Measurements from ENCODE around the gene GALNT7. TPM values are rescaled to one million over a fixed set of nuclear protein-coding genes. Genes with fewer than 3 reads are reported as not detected.

GALNT7 gene
- 20.0 to 30.3 TPM (median 23.8 TPM) in 5 replicates for total RNA-seq (2022; extraction: Qiagen RNA extraction)

DNA sequence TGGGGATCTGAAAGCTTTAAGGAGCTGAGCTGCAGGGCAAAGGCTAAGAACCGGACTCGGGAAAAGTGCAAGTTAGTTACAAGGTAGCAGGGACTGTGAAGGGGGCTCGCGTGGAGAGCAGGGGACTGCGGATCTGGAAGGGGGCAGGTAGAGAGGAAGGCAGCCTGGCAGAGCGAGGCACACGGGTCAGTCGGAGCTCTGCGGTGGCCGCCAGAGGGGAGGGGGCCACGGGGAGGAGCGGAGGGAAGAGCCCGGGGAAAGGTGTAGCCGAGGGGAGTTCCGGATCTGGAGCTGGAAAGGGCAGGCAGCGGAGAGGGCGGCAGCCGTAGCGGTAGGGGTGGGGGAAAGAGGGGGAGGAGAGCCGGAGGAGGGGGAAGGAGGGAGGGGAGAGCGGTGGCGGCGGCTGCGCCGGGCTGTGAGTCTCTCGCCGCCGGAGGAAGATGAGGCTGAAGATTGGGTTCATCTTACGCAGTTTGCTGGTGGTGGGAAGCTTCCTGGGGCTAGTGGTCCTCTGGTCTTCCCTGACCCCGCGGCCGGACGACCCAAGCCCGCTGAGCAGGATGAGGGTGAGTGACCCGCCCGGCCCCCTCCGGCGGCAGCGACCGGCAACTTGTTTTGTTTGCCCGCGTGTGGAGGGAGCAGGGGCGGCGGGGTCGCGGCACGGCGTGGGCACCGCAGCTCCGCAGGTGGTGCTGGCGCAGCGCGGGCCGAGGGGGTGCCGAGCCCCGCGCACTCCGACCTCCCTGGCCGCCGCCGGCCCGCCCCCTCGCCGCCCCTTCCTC lies at the start of gene GALNT7:
GALNT7 (plus strand) TSS at position 416 of the 782 bp plus-strand sequence; CDS start at position 441, 25 bp downstream.

DNA sequence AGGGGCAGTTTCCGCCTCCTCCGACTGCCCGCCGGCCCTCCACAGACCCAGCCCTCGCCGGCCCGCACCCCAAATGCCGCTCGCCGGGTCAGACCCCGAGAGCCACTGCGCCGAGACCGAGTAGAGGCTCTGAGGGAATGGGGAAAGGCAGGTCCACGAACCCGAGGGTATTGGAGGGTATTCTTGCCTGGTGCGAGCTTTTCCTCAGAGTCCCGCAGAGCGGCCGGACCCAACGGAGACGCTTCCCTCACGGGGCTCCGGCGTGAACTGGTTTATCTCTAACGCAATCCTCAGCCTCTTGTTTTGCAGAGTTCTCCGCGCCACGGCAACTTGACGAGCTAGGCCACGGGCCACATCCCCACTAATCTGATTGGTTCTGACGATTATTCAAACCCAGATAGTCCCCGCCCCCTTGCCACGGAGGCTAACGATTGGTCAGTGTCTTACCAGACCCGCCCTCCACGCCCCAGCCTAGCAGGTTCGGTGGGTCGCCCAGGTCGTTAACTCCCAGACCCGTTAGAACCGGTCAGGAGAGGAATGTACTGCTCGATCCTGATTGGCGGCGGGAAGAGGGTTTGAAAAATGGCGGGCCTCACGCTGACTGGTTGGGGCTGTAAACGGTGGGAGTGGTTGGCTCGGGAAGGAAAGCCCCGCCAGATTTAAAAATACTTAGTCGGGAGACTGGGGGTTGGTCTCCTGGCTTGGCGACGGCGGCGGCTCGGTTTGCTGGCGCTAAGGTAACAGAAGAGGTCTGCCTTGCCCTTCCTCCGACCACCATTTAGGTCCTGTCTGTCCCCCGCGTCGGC lies 165.7 kb downstream of the GALNT7 start, which contains the start of gene HMGB2:
HMGB2 (minus strand) TSS at position 274 of the 806 bp plus-strand sequence. CDS start 709 bp downstream, outside the sequence.

DNA sequence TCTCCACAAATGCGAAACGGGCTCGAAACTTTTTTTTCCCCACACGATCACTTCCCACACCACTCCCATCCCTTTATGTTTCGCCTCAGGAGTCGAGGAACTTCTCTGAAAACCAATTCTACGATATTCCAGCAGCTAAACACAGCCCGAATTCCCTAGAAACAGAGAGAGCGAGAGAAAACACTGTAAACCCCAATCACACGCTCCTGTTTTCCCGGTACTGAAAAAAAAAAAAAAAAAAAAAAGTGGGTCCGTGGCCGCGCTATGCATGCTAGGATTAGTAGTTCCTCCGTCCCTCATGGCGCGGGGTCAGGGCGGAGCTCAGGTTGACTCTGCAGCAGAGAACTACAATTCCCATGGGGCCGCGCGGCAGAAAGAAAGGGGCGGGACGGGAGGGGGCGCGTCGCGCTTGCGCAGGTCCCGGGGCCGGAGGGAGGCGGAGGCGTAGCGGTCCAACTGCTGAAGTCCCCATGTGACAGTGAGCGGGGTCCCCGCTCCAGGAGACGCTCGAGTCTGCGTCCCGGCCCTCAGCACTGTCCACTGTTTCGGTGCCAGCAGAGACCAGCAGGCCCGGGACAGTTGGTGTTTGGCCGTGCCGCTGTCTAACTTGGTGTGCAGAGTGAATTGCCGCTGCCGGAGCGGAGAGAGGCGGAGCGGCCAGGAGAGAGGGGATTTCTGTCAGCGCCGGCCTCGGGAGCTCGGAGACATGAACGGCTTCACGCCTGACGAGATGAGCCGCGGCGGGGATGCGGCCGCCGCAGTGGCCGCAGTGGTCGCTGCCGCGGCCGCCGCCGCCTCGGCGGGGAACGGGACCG lies 202.1 kb downstream of the GALNT7 start, which contains the start of gene SAP30:
SAP30 (plus strand) TSS at position 478 of the 815 bp plus-strand sequence; CDS start at position 707, 229 bp downstream.

Other genes starting within 250 kb of the GALNT7 start
- gene HMGB2, start 165.5 kb downstream of the GALNT7 start, total RNA-seq (2022; extraction: Qiagen RNA extraction), result 102 to 128 TPM (median 122 TPM) in 5 replicates
- 23.3 to 25.9 TPM (median 24.1 TPM) in 5 replicates for gene SAP30, start 202.1 kb downstream of the GALNT7 start, total RNA-seq (2022; extraction: Qiagen RNA extraction)
- gene SCRG1, start 230.3 kb downstream of the GALNT7 start, total RNA-seq (2022; extraction: Qiagen RNA extraction), result not detected in 5 replicates

All from A549 treated with AZD2906 at 1 μM for 4 hours (cell line).